Measurements from ENCODE around the gene GCSAML.
"Not testable (repeated sequence)": the region's sequence is repeated elsewhere in the genome, so short reads cannot be mapped to it uniquely, and the experiment has no call there.

The GCSAML gene

GRCh38 chr1:247548769-247549182 lies at the start of gene GCSAML:
TSS of gene GCSAML (plus strand) at chr1:247549134. CDS start at chr1:247549192, 58 bp downstream.
- no peak for DNase-seq (ENCODE audit: low spot score)

DNA sequence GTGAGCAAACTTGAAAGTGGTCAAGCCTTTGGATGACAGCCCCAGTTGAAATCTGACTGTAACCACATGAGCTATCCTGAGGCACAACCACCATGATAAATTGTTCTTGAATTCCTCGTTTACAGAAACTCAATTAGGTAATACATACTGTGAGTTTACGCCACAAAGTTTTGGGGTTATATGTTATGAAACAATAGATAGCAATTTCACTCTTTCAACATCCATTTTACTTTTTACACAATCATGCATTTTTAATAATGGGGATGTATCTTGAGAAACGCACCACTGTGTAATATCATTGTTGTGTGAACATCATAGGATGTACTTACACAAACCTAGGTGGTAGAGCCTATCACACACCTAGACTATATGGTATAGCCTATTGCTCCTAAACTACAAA lies 48.1 kb upstream of the GCSAML start:
- DNase-seq (ENCODE audit: low spot score) = no peak

DNA sequence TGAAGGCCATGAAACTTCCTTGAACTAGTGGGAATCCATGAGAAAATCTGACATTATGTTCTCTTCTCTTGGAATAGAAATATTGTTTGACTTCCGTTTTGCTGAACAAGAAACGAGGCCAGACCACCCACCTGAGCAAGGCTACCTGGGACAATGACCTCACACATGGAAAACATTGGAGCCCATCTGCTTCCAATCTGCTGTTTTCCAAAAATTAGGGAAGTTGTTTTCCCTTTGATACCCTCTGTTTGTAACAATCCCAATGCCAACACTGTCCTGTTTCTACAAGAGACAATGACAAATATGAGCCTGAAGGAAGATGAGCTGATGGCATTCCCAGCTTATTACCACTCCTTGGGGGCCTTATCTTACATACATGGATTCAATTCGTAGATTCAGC lies 42.1 kb upstream of the GCSAML start:
- DNase-seq (ENCODE audit: low spot score) = peak; percentile 75

DNA sequence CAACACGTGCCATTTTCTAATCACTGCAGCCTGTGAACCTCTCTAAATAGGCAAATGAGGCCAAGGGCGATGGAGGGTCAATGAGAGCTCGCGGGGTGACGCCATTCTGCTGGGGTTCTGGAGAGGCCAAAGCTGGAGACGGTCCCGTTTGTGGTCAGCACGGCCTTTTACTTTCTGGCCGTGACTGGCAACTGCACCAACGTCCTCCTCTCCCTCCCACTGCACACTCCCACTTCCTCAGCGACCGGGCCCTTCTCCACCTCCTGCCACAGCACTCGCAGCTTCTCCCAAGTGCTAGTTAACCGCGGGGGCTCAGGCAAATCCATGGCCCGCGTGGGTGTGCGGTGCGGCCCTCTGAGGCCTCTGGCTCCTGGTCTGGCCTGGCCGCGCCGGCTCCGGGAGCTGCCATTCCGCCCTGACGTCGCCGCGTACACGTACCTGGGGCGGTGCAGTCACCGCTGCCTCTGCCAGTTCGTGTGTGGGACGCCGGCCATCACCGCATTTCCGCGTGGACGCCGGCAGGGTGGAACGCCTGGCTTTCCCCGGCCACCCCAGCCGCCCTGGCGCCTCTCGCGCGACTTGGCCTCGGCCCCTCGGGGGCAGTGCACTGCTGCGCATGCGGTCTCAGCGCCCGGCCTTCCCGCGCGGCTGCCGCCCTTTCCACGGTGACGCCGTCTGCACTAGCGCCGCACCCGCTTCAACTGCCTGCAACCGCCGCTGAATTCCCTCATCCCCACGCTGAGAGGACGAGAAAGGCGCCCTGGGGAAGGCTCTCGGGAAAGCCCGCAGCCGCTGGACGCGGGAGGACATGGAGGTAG lies 30.9 kb upstream of the GCSAML start:
- DNase-seq (ENCODE audit: low spot score) = no peak

- no peak for DNase-seq (ENCODE audit: low spot score)
Measured at GRCh38 chr1:247518613-247518891, 30.4 kb upstream of the GCSAML start.

GRCh38 chr1:247521886-247522285 lies 27.0 kb upstream of the GCSAML start:
- not testable (repeated sequence) for DNase-seq (ENCODE audit: low spot score)

DNA sequence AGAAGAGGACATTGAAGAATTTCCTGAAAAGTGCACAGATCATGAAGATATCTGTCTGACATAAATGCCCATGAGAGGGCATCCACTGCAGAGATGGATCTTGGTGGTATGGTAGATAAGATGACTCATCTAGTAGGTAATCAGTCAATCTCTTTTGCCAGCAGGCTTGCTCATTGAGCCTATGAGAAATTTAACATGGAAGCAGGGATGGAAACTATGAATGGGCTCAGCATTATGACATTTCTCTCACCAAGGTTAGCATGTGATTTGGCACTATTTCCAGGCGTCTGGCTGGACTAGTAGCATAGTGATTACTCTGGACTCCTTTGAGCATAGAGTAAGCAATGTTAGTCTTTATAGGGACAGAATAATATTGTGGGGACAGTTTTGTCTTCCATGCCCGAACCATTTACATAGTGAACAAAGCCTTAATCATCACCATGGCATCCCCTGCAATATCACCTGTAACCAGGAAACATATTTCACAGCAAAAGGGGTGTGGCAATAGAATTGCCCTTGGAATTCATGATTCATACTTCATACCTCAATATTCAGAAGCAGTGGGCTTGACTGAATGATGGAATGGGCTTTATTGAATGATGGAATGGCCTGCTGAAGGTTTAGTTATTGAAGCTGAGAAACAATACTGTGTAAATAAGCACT lies 20.0 kb upstream of the GCSAML start:
- no peak for DNase-seq (ENCODE audit: low spot score)

- no peak for DNase-seq (ENCODE audit: low spot score)
Measured at GRCh38 chr1:247529771-247530355, 19.1 kb upstream of the GCSAML start.

DNA sequence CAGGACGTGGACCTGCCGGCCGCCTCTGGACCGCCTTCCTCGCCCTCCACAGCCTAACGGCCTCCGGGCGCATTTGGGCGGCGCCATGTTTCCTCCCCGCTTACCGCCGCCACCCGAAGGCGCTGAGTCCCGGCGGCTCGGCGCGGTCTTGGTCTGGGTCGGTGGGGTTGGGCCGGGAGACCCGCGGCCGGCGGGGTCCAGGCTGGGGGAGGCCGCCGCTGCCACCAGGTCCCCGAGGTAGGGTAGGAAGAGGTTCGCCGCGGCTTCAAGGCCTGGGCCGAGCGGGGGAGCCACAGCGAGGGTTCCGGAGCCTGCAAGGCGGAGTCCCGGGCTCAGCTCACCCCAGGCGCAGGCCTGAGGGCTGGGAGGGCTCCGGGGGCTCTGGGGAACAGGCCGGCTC lies 18.1 kb upstream of the GCSAML start:
- no peak for DNase-seq (ENCODE audit: low spot score)

- no peak for DNase-seq (ENCODE audit: low spot score)
Measured at GRCh38 chr1:247531937-247532336, 17.0 kb upstream of the GCSAML start.

DNA sequence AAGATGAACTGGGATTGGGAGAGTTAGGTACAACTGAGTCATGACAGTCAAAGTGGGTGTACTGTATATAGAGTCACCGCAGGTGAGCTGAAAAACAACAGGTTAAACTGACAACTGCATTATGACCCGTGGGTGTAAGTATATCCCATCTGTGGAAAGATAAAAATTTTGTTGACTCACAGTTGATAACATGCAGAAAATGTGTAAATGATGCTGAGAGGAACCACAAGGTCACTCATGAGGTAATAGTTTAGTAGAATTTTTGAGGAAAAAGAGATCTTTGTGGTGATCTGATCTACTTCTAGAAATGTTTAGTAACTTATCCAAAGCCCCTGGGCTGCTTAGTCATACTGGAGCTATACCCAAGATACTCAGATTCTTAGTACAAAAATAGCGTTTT lies 13.5 kb upstream of the GCSAML start:
- no peak for DNase-seq (ENCODE audit: low spot score)

GRCh38 chr1:247536340-247536739 lies 12.6 kb upstream of the GCSAML start, which contains the start of gene OR2C3:
TSS of gene OR2C3 (minus strand) at chr1:247536440. CDS start at chr1:247532511, 3,929 bp downstream.
- DNase-seq (ENCODE audit: low spot score) = no peak

DNA sequence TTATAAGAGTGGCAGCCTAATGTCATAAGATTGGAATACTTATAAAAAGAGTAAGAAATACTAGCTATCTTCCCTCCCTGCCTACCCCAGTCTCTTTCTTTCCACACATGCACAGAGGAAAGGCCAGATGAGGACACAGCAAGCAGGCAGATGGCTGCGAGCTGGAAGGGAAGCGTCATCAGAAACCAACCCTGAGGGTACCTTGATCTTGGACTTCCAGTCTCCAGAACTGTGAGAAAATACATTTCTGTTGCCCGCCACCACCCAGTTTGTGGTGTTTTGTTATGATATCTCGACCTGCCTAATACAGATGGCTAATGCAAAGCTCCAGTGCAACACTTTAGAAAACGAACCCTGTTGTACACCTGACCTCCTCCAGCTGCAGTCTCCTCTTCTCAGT lies 10.4 kb upstream of the GCSAML start:
- no peak for DNase-seq (ENCODE audit: low spot score)

DNA sequence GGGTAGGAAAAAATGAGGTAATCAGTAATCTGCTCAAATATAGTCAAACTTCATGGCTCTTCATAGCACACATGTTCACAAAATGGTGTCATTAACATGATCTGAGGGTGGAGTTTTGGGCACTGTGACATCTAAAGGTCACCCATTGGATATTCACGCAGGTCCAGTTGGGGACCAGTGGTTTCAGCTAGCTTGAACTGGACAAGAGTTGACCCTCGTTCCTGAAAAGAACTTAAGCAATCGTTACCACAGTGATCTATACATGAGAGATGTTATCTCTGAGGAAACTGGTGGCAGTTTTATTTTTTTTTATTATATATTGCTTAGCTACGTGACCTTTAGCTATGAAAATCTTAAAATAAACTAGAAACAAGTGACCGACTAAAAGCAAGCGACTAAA lies 9.7 kb upstream of the GCSAML start:
- no peak for DNase-seq (ENCODE audit: low spot score)

GRCh38 chr1:247540581-247540980 lies 8.4 kb upstream of the GCSAML start:
- DNase-seq (ENCODE audit: low spot score) = no peak

GRCh38 chr1:247542811-247543210 lies 6.1 kb upstream of the GCSAML start:
- DNase-seq (ENCODE audit: low spot score) = no peak

DNA sequence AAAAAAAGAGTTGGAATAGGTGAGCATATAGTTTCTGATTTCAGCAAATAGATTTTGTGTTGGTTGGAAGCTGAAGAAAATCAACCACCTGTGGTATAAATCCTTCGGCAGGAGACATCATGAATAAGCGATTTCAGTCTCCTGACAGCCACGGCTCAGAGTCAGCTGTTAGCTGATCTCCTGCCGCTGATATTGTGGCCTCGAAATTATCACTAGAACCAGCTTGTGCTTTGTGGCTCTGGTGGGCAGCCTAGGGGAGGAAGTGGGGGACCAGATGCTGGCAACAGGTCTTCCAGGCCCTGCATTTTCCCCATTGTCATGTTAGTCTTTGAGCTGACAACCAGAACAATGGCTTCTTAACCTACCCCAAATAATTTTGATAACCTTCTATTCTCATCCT lies 842 bp upstream of the GCSAML start:
- DNase-seq (ENCODE audit: low spot score) = no peak

GRCh38 chr1:247551721-247552120 lies 2.8 kb downstream of the GCSAML start:
- no peak for DNase-seq (ENCODE audit: low spot score)

- no peak for DNase-seq (ENCODE audit: low spot score)
Measured at GRCh38 chr1:247552231-247552630, 3.3 kb downstream of the GCSAML start.

DNA sequence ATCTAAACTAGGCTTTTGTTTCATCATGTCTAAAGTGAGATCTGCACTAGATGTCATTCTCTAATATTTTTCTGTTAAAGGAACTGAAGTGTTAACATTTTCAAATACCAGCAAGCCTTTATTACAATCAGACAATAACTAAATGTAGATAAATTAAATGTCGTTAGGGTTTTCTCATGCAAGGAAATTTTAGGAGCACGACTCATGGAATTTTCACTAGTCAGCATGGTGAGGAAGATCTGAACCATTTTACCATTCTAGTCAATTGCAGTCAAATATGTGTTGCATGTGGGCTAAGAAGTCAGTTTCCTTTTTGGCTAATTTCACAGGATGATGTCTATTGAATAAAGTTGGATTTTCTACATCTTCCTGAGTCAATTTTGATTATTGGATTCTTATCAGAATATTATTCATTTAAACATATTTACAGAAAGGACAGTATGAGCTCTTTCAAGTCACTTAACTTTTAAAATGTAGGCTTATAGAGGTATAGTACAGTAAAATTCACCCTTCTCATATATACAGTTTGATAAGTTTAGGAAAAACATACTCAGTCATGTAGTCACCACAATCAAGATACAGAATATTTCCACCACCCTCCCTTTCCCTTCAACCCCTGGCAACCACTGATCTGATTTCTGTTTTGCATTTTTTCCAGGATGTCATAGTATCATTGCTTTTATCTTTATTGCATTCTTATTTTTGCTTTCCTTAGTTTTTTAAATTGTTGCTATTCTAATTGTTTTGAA lies 9.2 kb downstream of the GCSAML start:
- no peak for DNase-seq (ENCODE audit: low spot score)

DNA sequence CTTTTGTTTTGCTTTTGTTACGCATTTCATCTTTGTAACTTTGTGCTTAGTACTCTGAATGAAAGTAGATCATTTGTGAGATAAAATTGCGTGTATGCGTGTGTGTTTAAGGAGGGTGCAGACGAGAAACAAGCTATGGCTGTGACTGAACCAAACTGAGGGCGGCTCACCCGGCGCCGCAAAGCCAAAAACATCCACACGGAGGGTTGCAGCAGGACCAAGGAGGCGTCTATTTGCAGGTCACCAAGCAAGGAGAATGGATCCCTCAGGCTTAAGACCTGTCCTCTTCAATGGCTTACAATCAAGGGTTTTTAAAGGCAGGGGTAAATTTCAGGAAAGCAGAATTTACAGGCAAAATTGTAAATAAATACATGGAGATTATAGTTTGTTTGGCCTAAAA lies 12.8 kb downstream of the GCSAML start:
- no peak for DNase-seq (ENCODE audit: low spot score)

GRCh38 chr1:247562198-247562597 lies 13.3 kb downstream of the GCSAML start:
- no peak for DNase-seq (ENCODE audit: low spot score)

GRCh38 chr1:247574236-247574635 lies 25.3 kb downstream of the GCSAML start:
- no peak for DNase-seq (ENCODE audit: low spot score)

All from cerebellar cortex (tissue), 1 donor.